ENCODE data around the gene INSC.
A peak's percentile ranks its signal among the peaks of the same experiment; 100 is the strongest.

The INSC gene

GRCh38 chr11:15171956-15172355, 57.2 kb downstream of the INSC start (continued):
- TF ChIP-seq INSM2 (tag by site-specific recombination; IDR thresholded peaks at IDR 0.05) (no peak), ZNF600 (tag by site-specific recombination; IDR thresholded peaks at IDR 0.05) (no peak), ZNF324 (tag by site-specific recombination; IDR thresholded peaks at IDR 0.05) (no peak)

- no peak overlapping the region for H3K4me3 ChIP-seq (ENCODE audit: low read depth, low read length)
Measured at GRCh38 chr11:15175831-15176230, 61.1 kb downstream of the INSC start.

DNA sequence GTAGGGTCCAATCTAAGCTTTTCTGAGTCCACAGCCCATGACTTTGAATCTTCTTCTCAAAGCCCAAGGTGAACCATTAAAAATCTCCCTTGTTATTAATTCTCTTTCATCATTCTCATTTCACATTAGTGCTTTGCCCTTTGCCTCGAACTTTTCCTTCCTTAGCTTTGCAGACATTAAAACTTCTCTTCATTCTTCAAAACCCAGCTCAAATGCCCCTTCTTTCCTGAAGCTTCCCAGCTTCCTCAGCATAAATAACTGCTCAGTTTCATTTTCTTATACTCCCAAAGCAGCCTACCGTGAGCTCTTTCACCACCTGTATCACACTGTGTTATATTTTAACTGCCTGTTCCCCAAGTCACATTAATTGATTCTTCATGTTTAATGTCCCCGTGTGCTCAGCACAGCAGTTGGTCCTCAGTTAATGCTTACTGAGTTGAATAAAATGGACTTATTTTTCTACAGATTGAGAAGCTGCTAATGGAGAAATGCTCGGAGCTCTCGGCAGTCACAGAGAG, 62.0 kb downstream of the INSC start:
- ChIA-PET CTCF (interaction anchor here (1.6 kb wide), 1 partner anchor 17 kb away, joined by 6 read pairs; no protein-coding TSS in a partner anchor), POLR2A (no interaction called here)
- Histone ChIP-seq H3K4me1 (ENCODE audit: control insufficient read depth, insufficient read depth, low read length) (no peaks in the 10 kb centered on the region), H3K4me3 (ENCODE audit: low read depth, low read length) (no peak overlapping the region), H3K36me3 (ENCODE audit: control insufficient read depth in 2 of 2, insufficient read depth in 1 of 2, low read length in 2 of 2) (no peaks in the 10 kb centered on the region), H3K9me3 (ENCODE audit: control insufficient read depth, insufficient read depth, low read depth, low read length) (no peaks in the 10 kb centered on the region), H3K27ac (ENCODE audit: extremely low read depth, low read depth, low read length) (no peak overlapping the region)
- TF ChIP-seq ZFP3 (tag by site-specific recombination; IDR thresholded peaks at IDR 0.05; ENCODE audit: low read depth): peak; percentile 55; the same call in 1 of the 2 replicates
- TF ChIP-seq ZBTB44 (tag by site-specific recombination; IDR thresholded peaks at IDR 0.05): no peak

More at GRCh38 chr11:15175831-15176230, 61.1 kb downstream of the INSC start:
- Histone ChIP-seq H3K9me3 (ENCODE audit: control insufficient read depth, insufficient read depth, low read depth, low read length) (no peaks in the 10 kb centered on the region), H3K36me3 (ENCODE audit: control insufficient read depth in 2 of 2, insufficient read depth in 1 of 2, low read length in 2 of 2) (no peaks in the 10 kb centered on the region), H3K27ac (ENCODE audit: extremely low read depth, low read depth, low read length) (no peak overlapping the region), H3K4me1 (ENCODE audit: control insufficient read depth, insufficient read depth, low read length) (no peaks in the 10 kb centered on the region)
- no peak for TF ChIP-seq SP2 (tag by site-specific recombination; IDR thresholded peaks at IDR 0.05)
- no peak for TF ChIP-seq ZNF514 (tag by site-specific recombination; IDR thresholded peaks at IDR 0.05)
- TF ChIP-seq ZNF10 (tag by site-specific recombination; IDR thresholded peaks at IDR 0.05): no peak
- no peak for TF ChIP-seq ZNF544 (tag by site-specific recombination; IDR thresholded peaks at IDR 0.05)
- no peak for TF ChIP-seq ZNF221 (tag by site-specific recombination; IDR thresholded peaks at IDR 0.05; ENCODE audit: borderline replicate concordance)
- TF ChIP-seq ZEB2 (tag by site-specific recombination; IDR thresholded peaks at IDR 0.05): no peak
- TF ChIP-seq ZNF132 (tag by site-specific recombination; IDR thresholded peaks at IDR 0.05; ENCODE audit: borderline replicate concordance): no peak
- TF ChIP-seq, protein P1, sequence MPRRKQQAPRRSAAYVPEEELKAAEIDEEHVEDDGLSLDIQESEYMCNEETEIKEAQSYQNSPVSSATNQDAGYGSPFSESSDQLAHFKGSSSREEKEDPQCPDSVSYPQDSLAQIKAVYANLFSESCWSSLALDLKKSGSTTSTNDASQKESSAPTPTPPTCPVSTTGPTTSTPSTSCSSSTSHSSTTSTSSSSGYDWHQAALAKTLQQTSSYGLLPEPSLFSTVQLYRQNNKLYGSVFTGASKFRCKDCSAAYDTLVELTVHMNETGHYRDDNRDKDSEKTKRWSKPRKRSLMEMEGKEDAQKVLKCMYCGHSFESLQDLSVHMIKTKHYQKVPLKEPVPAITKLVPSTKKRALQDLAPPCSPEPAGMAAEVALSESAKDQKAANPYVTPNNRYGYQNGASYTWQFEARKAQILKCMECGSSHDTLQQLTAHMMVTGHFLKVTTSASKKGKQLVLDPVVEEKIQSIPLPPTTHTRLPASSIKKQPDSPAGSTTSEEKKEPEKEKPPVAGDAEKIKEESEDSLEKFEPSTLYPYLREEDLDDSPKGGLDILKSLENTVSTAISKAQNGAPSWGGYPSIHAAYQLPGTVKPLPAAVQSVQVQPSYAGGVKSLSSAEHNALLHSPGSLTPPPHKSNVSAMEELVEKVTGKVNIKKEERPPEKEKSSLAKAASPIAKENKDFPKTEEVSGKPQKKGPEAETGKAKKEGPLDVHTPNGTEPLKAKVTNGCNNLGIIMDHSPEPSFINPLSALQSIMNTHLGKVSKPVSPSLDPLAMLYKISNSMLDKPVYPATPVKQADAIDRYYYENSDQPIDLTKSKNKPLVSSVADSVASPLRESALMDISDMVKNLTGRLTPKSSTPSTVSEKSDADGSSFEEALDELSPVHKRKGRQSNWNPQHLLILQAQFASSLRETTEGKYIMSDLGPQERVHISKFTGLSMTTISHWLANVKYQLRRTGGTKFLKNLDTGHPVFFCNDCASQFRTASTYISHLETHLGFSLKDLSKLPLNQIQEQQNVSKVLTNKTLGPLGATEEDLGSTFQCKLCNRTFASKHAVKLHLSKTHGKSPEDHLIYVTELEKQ (tag by site-specific recombination; IDR thresholded peaks at IDR 0.05; ENCODE audit: borderline replicate concordance): no peak
- no peak for TF ChIP-seq ZNF830 (tag by site-specific recombination; IDR thresholded peaks at IDR 0.05; ENCODE audit: low read depth)
- TF ChIP-seq OVOL3 (tag by site-specific recombination; IDR thresholded peaks at IDR 0.05): no peak
- TF ChIP-seq ZBTB8A (tag by site-specific recombination; IDR thresholded peaks at IDR 0.05): no peak
- no peak for TF ChIP-seq ZNF24 (tag by site-specific recombination; IDR thresholded peaks at IDR 0.05)
- TF ChIP-seq ZNF394 (tag by site-specific recombination; IDR thresholded peaks at IDR 0.05; ENCODE audit: borderline replicate concordance): no peak
- no peak for TF ChIP-seq SCRT2 (tag by site-specific recombination; IDR thresholded peaks at IDR 0.05)
- no peak for TF ChIP-seq ZNF121 (tag by site-specific recombination; IDR thresholded peaks at IDR 0.05)
- TF ChIP-seq, protein P2, sequence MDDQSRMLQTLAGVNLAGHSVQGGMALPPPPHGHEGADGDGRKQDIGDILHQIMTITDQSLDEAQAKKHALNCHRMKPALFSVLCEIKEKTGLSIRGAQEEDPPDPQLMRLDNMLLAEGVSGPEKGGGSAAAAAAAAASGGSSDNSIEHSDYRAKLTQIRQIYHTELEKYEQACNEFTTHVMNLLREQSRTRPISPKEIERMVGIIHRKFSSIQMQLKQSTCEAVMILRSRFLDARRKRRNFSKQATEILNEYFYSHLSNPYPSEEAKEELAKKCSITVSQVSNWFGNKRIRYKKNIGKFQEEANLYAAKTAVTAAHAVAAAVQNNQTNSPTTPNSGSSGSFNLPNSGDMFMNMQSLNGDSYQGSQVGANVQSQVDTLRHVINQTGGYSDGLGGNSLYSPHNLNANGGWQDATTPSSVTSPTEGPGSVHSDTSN (CRISPR knock-in tag; IDR thresholded peaks at IDR 0.05): no peak
- TF ChIP-seq ZNF561 (tag by site-specific recombination; IDR thresholded peaks at IDR 0.05; ENCODE audit: borderline replicate concordance): no peak
- no peak for TF ChIP-seq ZNF350 (tag by site-specific recombination; IDR thresholded peaks at IDR 0.05)
- CTCF ChIA-PET: interaction anchor here (1.6 kb wide), 1 partner anchor 16 kb away, joined by 6 read pairs; no protein-coding TSS in a partner anchor
- POLR2A ChIA-PET: no interaction called here

Measured in HEK293 (cell line).